ENCODE data around the gene ALK.

GRCh38 chr2:29783666-29784065 is 137.7 kb downstream of the ALK start:
- TF ChIP-seq CTCF (IDR thresholded peaks at IDR 0.05): no peak
- no peak for TF ChIP-seq POLR2A (IDR thresholded peaks at IDR 0.05)
- no peak for TF ChIP-seq POLR2AphosphoS5 (IDR thresholded peaks at IDR 0.05)

Measured in sigmoid colon (tissue), 4 donors.